ENCODE measurements around the gene TPCN1.
A peak's percentile ranks its signal among the peaks of the same experiment; 100 is the strongest.

The TPCN1 gene

GRCh38 chr12:113226696-113227568, 5.7 kb downstream of the TPCN1 start:
- no peak for DNase-seq

DNA sequence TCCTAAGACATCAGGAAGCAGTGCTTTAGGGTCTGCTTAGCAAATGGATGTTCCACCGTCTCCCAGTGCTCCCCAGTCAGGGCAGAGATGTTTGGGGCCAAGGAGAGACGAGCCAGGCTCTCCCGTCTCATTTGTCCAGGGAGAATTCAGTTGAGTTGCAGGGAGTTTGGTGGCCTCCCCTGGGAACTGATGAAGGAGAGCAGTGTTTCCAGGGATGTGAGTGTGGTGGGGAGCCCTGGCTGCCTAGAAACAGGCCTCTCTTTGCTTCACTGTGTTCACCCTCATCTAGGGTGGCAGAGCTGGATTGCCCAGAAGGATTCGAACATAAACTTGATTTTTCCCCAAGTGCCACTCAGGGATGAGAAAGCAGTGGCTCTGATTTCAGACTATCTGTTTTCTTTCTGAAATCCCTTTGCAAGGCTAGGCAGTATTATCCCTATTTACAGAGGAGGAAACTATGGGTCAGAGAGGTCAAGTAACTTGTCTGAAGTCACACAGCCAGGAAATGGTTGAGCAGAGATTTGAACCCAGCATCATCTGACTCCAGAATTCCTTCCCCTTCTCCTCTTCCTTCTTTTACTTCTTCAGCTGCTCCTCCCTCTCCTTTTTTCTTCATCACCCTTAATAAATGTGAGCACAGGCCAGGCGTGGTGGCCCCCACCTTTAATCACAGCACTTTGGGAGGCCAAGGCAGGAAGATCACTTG, 6.6 kb downstream of the TPCN1 start:
- DNase-seq = no peak

GRCh38 chr12:113228394-113229028, 7.2 kb downstream of the TPCN1 start:
- no peak for DNase-seq

GRCh38 chr12:113230315-113231234, 9.3 kb downstream of the TPCN1 start:
- no peak for DNase-seq

- no peak for DNase-seq
Observed at GRCh38 chr12:113231235-113232088, 10.2 kb downstream of the TPCN1 start.

GRCh38 chr12:113232089-113232839, 11.0 kb downstream of the TPCN1 start:
- no peak for DNase-seq

- DNase-seq = peak; percentile 53
Observed at GRCh38 chr12:113232840-113233585, 11.7 kb downstream of the TPCN1 start.

DNA sequence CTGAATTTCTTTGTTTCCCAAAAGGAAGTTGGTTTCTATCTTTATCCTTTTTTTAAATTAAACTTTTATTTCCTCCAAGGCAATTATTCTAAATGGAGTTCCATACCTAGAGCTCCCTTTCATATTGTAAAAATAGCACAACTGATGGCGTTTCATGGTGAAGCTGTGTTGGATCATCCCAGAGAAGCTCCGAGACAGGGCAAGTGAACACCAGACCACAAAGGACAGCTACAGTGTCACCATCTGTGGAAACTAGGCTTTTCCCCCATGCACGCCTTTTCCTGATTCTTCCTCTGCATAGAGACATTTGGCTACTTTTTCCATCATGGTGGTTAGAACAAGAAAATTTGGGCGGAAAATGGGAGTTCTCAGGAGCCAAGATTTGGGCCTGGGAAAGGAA, 12.7 kb downstream of the TPCN1 start:
- DNase-seq = no peak

DNA sequence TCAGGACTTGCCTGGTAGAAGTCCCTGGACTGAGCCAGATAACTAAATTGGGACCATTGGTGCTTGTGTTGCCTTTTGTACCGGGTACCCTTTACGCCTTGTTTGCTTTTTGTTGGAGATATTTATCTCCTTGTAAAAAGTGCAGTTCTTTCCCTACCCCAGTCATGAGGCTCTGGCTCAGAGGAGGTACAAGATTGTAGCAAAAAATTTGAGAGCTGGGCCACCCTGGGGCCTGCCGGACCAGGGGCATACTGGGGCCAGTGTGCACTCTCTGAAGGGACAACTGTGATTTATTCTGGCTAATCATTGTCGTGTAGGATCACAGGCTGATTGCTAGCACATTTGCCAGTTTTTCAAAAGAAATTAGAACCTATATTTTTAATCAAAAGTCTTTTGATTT, 13.2 kb downstream of the TPCN1 start:
- no peak for DNase-seq

DNA sequence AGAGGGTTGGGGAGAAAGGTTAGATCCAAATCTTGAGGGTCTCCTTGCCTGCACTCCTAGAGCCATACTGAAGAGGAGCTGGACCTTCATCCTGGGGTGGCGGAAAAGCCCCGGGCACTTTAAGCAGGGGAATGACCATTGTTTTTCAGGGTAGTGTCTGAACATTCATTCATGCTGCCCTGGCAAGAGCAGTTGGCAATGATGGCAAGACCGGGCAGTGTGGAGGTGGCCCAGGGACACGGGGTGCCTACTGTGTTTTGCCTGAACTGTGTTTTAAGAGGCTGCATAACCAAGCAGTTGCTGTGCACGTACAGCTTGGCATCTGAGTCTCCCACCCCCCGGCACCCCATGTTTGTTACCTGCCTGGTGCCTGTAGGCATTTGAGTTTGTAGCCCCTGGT, 14.7 kb downstream of the TPCN1 start:
- no peak for DNase-seq

- no peak for DNase-seq
Observed at GRCh38 chr12:113236539-113237399, 15.5 kb downstream of the TPCN1 start.

- no peak for DNase-seq
Observed at GRCh38 chr12:113237748-113238147, 16.5 kb downstream of the TPCN1 start.

DNA sequence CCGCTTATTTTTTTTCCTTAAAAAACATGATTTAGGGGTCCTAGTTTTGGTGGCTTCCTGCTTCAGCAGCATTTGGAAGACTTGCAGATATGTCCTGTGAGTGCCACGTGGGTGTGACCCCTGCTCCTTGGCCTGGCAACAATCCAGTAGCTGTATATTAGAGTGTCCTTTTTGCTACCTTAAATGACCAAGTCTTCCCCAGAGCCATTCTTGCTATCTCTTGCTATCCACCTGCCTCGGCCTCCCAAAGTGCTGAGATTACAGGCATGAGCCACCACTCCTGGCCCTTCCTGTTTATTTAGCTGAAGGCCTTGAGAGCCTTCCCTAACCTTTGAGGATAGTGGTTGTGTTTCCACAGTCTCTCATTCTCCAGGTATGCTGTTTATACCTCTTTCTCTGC, 17.0 kb downstream of the TPCN1 start:
- no peak for DNase-seq

DNA sequence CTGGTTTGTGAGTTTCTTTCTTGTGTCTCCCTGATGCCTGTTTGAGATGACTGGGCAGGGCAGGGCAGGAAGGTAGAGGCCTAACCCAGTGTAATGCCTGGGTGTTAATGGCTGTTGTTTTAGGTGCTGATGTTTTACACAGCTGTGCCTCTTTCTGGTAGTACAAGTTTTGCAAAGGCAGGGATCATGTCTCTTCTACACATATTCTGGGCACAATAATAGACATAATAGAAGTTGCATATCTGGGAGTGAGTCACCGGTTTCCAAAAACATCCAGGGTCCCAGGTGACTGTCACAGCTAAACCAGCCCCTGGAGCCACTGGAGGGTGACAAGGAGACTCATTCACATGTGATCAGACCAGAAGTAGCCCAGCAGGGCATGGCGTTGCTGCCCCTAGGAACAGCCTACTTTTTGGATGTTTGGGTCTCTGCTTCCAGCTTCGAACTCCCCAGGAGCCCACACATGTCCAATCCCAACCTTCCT, 18.1 kb downstream of the TPCN1 start:
- no peak for DNase-seq

- DNase-seq = no peak
Observed at GRCh38 chr12:113239811-113240331, 18.6 kb downstream of the TPCN1 start.

GRCh38 chr12:113240395-113240794, 19.1 kb downstream of the TPCN1 start:
- no peak for DNase-seq

GRCh38 chr12:113241191-113242025, 20.1 kb downstream of the TPCN1 start:
- DNase-seq = peak; percentile 84

- no peak for DNase-seq
Observed at GRCh38 chr12:113242026-113242418, 20.8 kb downstream of the TPCN1 start.

Data from NCI-H1417 treated with DMSO at 0.1 percent for 48 hours (cell line).